Hematopoietic multipotent progenitor cell treated with erythropoietin and hydrocortisone succinate and interleukin-3 and kit ligand, for 6 days (in vitro differentiated cells): Measurements from ENCODE around the gene CRYGN.

Source experiments
- DNase-seq: peaks from one replicate; pipeline ENCODE4 v3.0.0-alpha.2; 2015

CRYGN gene

GRCh38 chr7:151425670-151426440 lies 14.1 kb downstream of the CRYGN start:
- no peak for DNase-seq

GRCh38 chr7:151424799-151425198 lies 15.1 kb downstream of the CRYGN start:
- no peak for DNase-seq

- DNase-seq: no peak
Observed at GRCh38 chr7:151423936-151424335, 16.0 kb downstream of the CRYGN start.

GRCh38 chr7:151423226-151423625 lies 16.7 kb downstream of the CRYGN start:
- DNase-seq: no peak

- DNase-seq: no peak
Observed at GRCh38 chr7:151422212-151422611, 17.7 kb downstream of the CRYGN start.

- no peak for DNase-seq
Observed at GRCh38 chr7:151420144-151420543, 19.8 kb downstream of the CRYGN start.

DNA sequence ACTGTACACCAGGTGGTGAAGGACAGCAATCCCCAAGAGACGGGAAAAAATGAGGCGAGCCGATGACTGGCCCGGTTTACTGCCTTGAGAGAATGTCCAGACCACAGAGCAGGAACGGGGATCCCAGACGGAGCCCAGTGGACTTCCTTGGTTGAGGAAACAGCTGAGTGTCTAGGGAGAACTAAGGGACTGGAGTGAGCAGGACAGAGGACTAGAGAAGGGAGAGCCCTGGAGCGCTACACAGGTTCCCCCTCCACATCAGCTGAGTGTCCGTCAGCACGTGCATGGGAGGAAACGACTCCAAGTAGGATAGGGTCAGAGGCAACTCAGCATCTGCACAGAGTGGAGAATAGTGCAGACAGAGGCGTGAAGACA lies 23.0 kb downstream of the CRYGN start:
- no peak for DNase-seq

DNA sequence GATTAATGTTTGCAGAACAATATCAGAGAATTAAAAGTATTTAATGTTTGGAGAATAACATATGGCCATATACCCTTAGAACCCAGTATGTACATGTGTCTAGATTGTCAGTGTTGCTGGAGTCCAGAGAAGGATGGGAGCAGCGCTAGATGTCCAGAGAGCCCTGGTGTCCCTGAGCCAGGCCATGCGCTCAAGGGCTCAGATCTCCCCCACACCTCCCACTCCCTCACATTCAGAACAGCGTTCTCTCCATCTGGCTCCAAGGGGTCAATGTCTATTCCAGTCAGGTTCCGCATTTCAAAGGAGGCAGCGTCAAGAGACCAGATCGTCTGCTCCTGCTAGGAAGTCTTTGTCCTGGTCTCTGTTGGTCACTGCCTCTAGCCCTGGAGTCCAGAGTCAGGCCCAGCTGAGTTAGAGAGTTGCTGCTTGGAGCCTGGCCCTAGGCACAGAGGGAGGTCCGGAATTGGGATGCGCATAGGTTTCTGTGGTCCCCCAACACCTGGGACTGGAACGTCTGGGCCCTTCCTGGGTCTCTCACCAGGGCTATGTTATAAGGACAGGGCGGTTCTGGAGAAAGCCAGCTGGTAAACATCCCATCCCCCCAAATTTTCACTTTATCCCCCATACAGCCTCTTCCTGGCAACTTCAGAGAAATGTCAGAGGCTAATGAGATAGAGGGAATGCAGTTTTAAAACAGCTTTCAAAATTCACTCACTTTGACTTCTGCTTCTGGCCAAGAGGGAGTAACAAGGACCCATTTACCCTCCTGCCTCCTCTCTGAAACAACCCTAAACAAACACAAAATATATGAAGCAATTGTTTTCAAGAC lies 23.6 kb downstream of the CRYGN start:
- no peak for DNase-seq

DNA sequence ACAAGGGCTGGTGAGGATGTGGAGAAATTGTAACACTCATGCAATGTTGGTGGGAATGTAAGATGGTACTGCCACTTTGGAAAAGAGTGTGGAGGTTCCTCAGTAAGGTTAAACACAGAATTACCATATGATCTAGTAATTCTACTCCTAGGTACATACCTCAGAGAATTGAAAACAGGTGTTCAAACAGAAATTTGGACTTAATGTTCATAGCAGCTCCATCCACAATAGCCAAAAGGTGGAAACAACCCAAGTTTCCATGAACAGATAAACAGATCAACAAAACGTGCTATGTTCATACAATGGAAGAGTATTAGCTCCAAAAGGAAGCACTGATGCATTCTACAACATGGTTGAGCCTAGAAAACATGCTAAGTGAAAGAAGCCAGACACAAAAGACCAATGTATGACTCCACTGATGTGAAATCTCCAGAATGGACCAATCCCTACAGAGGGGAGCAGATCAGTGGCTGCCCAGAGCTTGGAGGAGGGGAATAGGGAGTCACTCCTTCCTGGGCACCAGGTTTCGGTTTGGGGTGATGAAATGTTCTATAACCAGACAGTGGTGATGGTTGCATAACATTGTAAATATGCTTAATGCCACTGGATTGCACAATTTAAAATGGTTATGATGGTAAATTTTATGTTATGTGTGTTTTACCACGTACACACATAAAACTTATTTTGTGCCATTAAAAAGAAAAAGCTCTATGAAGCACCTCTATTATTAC lies 24.4 kb downstream of the CRYGN start:
- peak; percentile 77 for DNase-seq

DNA sequence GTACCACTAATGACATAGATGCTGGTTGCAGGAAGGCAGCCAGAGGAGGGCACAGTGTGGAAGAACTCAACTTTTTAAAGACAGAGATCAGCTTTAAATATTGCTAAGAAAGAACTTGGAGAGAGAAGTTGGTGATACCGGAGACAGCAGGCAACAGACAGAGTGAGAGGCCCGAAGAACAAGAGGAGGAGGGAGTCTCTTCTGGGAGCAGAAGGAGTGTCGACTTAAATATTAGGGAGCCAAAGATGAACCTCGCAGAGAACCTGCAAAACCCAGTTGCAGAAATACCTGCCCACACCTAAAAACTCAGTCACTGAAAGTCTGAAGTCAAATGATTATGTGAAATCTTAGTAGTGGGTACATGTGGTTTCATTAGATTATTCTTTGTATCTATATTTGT lies 26.7 kb downstream of the CRYGN start:
- DNase-seq: no peak

- no peak for DNase-seq
Observed at GRCh38 chr7:151412318-151412717, 27.6 kb downstream of the CRYGN start.

DNA sequence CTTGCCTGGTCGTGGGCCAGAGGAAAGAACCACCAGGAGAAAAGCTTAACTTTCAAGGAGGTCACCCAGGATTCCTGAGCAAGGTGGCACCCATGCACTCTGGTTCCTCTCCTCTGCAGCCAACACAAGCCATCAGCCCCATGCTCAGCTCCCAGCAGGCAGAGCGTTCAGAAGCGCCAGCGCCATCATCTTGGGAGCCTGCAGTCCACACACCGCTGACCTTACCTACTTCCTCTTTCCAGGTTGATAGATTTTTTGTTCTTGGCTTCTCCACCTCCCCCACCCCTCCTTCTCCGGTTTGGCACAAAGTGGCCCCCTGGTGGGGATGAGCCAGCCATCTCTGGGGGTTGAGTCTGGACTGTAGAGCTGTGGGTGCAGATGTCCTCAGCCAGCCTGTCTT lies 28.4 kb downstream of the CRYGN start:
- DNase-seq: peak; percentile 31

- DNase-seq: no peak
Observed at GRCh38 chr7:151410405-151411390, 29.2 kb downstream of the CRYGN start.

GRCh38 chr7:151409667-151410404 lies 30.1 kb downstream of the CRYGN start, which contains the start of gene WDR86:
TSS of gene WDR86 (minus strand) at chr7:151410038. CDS start at chr7:151409589, 449 bp downstream.
- no peak for DNase-seq

GRCh38 chr7:151408839-151409666 lies 30.9 kb downstream of the CRYGN start:
- peak; percentile 44 for DNase-seq

GRCh38 chr7:151408498-151408838 lies 31.5 kb downstream of the CRYGN start:
- DNase-seq: no peak

DNA sequence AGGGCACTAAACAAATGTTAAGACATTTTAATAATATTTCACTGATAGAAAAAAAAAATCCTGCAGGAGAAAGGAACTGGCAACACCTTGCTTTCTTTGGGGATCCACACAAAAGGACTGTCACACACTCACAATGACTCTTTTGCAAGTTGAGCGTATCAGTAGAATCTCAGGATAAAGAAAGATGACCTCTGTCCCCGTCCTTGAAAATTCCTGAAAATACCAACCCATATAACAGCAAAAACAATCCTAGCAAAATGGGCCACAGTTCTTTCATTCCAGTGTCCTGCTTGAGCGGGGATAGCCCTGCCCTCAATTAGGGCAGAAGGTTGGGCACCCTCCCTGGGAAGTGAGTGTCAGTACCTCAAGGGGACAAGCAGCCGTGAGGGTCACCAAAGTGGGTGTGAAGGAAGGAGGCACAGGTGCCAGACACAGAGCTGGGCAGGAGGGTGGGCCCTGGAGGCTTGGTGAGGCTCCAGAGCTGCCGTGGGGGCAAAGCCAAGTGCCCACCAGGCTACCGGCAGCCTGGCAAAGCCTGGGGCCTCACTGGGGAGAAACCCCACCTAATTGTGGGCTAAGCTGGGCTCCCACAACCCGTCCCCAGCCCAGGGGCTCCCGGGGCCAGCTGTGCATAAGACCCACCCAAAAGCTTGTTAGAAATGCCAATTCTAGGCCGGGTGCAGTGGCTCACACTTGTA lies 32.9 kb downstream of the CRYGN start:
- DNase-seq: no peak

GRCh38 chr7:151406051-151406875 lies 33.7 kb downstream of the CRYGN start:
- no peak for DNase-seq

GRCh38 chr7:151405588-151405987 lies 34.4 kb downstream of the CRYGN start:
- DNase-seq: no peak
